K562 (cell line): ENCODE data around the gene MFSD6. TPM values are rescaled to one million over a fixed set of nuclear protein-coding genes. Genes with fewer than 3 reads are reported as not detected.

ENCODE experiments used
- CXXC5 ChIP-seq: fragments of 250-450 bp; sonication (Bioruptor Pico); IDR thresholded peaks from 2 replicates; pipeline ENCODE4 v1.8.0; 2022; ENCODE audit warnings: inconsistent platforms, mild to moderate bottlenecking, moderate library complexity
- EP400 ChIP-seq: fragments of 450-650 bp; IDR thresholded peaks from 2 replicates; pipeline ENCODE4 v1.6.1; 2017; ENCODE audit warnings: antibody characterized with exemption, mild to moderate bottlenecking, moderate library complexity
- HCFC1 ChIP-seq: IDR thresholded peaks from 2 replicates; pipeline ENCODE4 v1.6.1; 2012; ENCODE audit warnings: low read depth, low read length, improper control_type of control experiment
- HDAC1 ChIP-seq, 2 experiments: fragments of 450-650 bp; IDR thresholded peaks; 2 replicates each; pipeline ENCODE4 v1.6.1; 2016 to 2017; ENCODE audit warnings: inconsistent platforms in 1 of 2, mild to moderate bottlenecking in 1 of 2, moderate library complexity in 1 of 2
- SRSF3 ChIP-seq: fragments of 200-400 bp; formaldehyde crosslinking; IDR thresholded peaks from 2 replicates; pipeline ENCODE4 v1.6.1; 2016; ENCODE audit warnings: mild to moderate bottlenecking, low read length, moderate library complexity; ENCODE audit not compliant: insufficient read depth
- SUPT5H ChIP-seq: fragments of 450-650 bp; IDR thresholded peaks from 2 replicates; pipeline ENCODE4 v1.6.1; 2016
- TRIM24 ChIP-seq, 2 experiments: fragments of 450-650 bp; IDR thresholded peaks; 2 replicates each; pipeline ENCODE4 v1.6.1; 2016
- ZNF184 ChIP-seq: sonication (generic); formaldehyde crosslinking; IDR thresholded peaks from 2 replicates; pipeline ENCODE4 v1.5.0; 2020; ENCODE audit warnings: missing genetic modification reagents
- ZNF217 ChIP-seq: sonication (generic); formaldehyde crosslinking; IDR thresholded peaks from 2 replicates; pipeline ENCODE4 v1.8.0; 2022; ENCODE audit warnings: mild to moderate bottlenecking, missing genetic modification reagents
- ZZZ3 ChIP-seq: fragments of 450-650 bp; IDR thresholded peaks from 2 replicates; pipeline ENCODE4 v1.6.1; 2016; ENCODE audit warnings: antibody characterized with exemption, mild to moderate bottlenecking, moderate library complexity
- polyA plus RNA-seq, 8 experiments: library from polyadenylated mRNA; depleted of rRNA in 4 of 8; stranded (reverse) in 5 of 8; unstranded in 3 of 8; fragments of >200 nt; fragmentation: Nextera tagmentation in 2 of 8; fragmentation: Illumina TruSeq in 1 of 8; extraction: Ambion mirVana in 2 of 8; extraction: Trizol in 1 of 8; gene quantifications; 2 replicates each; pipeline versions ENCODE4 v1.2.1 to v1.2.3, GENCODE V29; 2011 to 2014; ENCODE audit warnings: inconsistent platforms in 1 of 8, missing spikeins in 1 of 8
- total RNA-seq, 7 experiments: library from RNA; depleted of rRNA in 6 of 7; stranded (reverse); fragments of >200 nt in 6 of 7; fragmentation: Illumina TruSeq in 2 of 7; extraction: Trizol in 2 of 7; gene quantifications; 2 replicates each; pipeline versions ENCODE4 v1.2.1 to v1.2.3, GENCODE V29; 2011 to 2021; ENCODE audit warnings: low replicate concordance in 1 of 7
- TF ChIP-seq, protein P1 (sequence below): fragments of 450-650 bp; formaldehyde crosslinking; IDR thresholded peaks from 2 replicates; pipeline ENCODE4 v1.4.0; 2020; ENCODE audit warnings: mild to moderate bottlenecking

Gene MFSD6
- total and polyA plus RNA-seq, 9 of the 15 experiments (the other 6 are each of a cell fraction or from before 2014, with no cell fraction given): 1.1 to 7.9 (median 4.4) TPM

DNA sequence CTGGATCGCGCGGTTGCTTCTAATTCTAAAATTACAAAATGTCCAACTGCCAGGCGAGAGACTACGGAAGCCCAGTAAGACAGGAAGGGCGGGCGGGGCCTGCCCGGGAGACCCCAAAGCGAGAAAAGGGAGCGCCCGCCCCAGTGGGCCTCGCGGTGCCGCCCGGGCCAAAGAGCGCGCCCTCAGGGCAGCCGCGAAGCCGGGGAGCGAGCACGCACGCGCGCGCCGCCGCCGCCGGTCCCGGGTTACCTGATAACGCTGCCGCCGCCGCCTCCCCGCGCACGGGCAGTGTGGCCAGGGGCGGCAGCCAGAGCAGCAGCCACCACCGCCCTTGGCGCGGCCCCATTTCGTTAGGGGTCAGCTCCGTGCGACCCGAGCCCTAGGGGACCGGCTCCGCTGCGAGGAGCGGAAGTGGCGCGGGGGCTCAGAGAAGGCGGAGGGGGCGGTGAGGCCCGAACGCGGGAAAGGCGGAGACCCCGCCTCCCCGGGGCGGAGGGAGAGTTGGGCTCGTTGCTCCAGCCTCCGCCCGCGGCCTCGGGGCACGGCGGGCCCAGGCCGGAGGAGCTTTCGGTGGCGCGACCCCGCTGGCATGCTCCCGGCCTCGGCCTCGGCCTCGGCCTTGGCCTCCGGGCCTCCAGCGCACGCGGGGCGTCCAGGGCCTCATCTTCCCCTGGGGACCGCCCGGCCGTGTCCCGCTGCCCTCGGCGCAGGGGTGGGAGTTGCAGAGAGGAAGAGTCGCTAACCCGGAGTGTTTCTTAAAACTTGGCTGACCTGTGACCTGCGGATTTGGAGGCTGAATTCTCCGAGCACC, 126.4 kb downstream of the MFSD6 start, which contains the start of gene NEMP2 (continued):
- TF ChIP-seq, protein P1, sequence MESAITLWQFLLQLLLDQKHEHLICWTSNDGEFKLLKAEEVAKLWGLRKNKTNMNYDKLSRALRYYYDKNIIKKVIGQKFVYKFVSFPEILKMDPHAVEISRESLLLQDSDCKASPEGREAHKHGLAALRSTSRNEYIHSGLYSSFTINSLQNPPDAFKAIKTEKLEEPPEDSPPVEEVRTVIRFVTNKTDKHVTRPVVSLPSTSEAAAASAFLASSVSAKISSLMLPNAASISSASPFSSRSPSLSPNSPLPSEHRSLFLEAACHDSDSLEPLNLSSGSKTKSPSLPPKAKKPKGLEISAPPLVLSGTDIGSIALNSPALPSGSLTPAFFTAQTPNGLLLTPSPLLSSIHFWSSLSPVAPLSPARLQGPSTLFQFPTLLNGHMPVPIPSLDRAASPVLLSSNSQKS (CRISPR knock-in tag): no peak
- TF ChIP-seq ZZZ3 (no peak), ZNF184 (CRISPR knock-in tag) (no peak), HDAC1 (IDR thresholded peaks at IDR 0.05) (0 out of 4 replicates have a peak, but pooled peaks of 1 of the 2 experiments have one; percentile 18), HCFC1 (peak; percentile 11; the same call in 1 of the 2 replicates), SUPT5H (peak; percentile 67), CXXC5 (CRISPR knock-in tag) (peak; percentile 96), SRSF3 (no peak), EP400 (peak; percentile 71; the same call in 1 of the 2 replicates), ZNF217 (CRISPR knock-in tag) (no peak), TRIM24 (IDR thresholded peaks at IDR 0.05) (peak in 1 of 2 experiments; percentile 61; a peak in 2 of 4 replicates)
- TF ChIP-seq, all 486 proteins: peak for 118
